ENCODE data around the gene TAT. TPM values are rescaled to one million over a fixed set of nuclear protein-coding genes. Genes with fewer than 3 reads are reported as not detected.
"Not testable (repeated sequence)": the region's sequence is repeated elsewhere in the genome, so short reads cannot be mapped to it uniquely, and the experiment has no call there.

Gene TAT
- polyA plus RNA-seq, 1 of the 3 experiments (the other 2 are of a cell fraction): not detected

DNA sequence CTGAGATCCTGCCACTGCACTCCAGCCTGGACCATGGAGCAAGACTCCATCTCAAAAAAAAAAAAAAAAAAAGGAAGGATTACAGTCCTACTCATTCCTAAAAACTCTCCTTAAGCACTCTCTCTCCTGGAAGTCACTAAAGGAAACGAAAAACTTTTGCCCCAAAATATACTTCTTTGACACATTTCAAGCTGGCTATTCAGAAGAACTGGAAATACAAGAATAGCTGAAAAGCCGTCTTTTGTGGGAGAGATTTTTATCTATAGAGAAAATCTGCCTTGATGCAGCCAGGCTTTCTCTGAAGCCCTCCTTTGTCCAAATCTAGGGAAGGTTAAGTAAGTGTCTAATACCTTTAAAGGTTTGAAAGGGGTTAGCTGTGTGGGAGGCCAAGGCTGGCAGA lies 32.2 kb upstream of the TAT start:
- Histone ChIP-seq H3K27ac (ENCODE audit: low read depth in 2 of 2, low read length in 1 of 2) (no peak overlapping the region), H3K9me3 (no peaks in the 10 kb centered on the region), H3K9ac (no peak overlapping the region), H2AFZ (ENCODE audit: low read depth) (no peak overlapping the region), H4K20me1 (ENCODE audit: insufficient read depth) (no peaks in the 10 kb centered on the region), H3K4me3 (ENCODE audit: low read depth in 2 of 2, low read length in 1 of 2) (no peak overlapping the region), H3K4me1 (ENCODE audit: control insufficient read depth in 1 of 2, insufficient read depth in 2 of 2, low read depth in 1 of 2, low read length in 1 of 2) (peaks cover 0 to 2% of the 10 kb centered on the region in 2 experiments; a peak in 2 of 4 replicates), H3F3A (replicated peaks; ENCODE audit: insufficient read depth) (peaks cover 12% of the 10 kb centered on the region), H3K36me3 (replicated peaks in 1 of 2; ENCODE audit: control insufficient read depth in 1 of 2, insufficient read depth in 2 of 2, low read length in 1 of 2) (no peaks in the 10 kb centered on the region), H3K4me2 (no peak overlapping the region), H3K79me2 (ENCODE audit: insufficient read depth) (no peaks in the 10 kb centered on the region), H3K9me2 (no peaks in the 10 kb centered on the region), H3K27me3 (ENCODE audit: insufficient read depth) (peaks cover 3% of the 10 kb centered on the region; the same call in 1 of the 2 replicates)
- WGBS (ENCODE audit: low lambda C conversion rate): 23% methylated on average over 2 of the region's 2 CpGs
- TF ChIP-seq NRF1 (IDR thresholded peaks at IDR 0.05; ENCODE audit: low read depth, low read length) (no peak), NFIC (IDR thresholded peaks at IDR 0.05; ENCODE audit: borderline replicate concordance) (no peak), JUND (IDR thresholded peaks at IDR 0.05) (no peak)
- CTCF ChIA-PET: interaction anchor here (0.9 to 3.6 kb wide), 5 partner anchors 11 to 196 kb away, joined by 3 to 48 read pairs (median 15); no protein-coding TSS in a partner anchor
- no peak for DNase-seq
- POLR2A ChIA-PET: no interaction called here

- Histone ChIP-seq H3K9me2 (no peaks in the 10 kb centered on the region), H2AFZ (ENCODE audit: low read depth) (no peak overlapping the region), H3K79me2 (ENCODE audit: insufficient read depth) (no peaks in the 10 kb centered on the region), H4K20me1 (ENCODE audit: insufficient read depth) (no peaks in the 10 kb centered on the region), H3K9me3 (no peaks in the 10 kb centered on the region), H3K4me3 (ENCODE audit: low read depth in 2 of 2, low read length in 1 of 2) (no peak overlapping the region), H3K4me2 (no peak overlapping the region), H3K36me3 (replicated peaks in 1 of 2; ENCODE audit: control insufficient read depth in 1 of 2, insufficient read depth in 2 of 2, low read length in 1 of 2) (no peaks in the 10 kb centered on the region), H3K27me3 (ENCODE audit: insufficient read depth) (peaks cover 3% of the 10 kb centered on the region; the same call in 1 of the 2 replicates), H3K4me1 (ENCODE audit: control insufficient read depth in 1 of 2, insufficient read depth in 2 of 2, low read depth in 1 of 2, low read length in 1 of 2) (no peaks in the 10 kb centered on the region), H3K27ac (ENCODE audit: low read depth in 2 of 2, low read length in 1 of 2) (no peak overlapping the region), H3K9ac (no peak overlapping the region), H3F3A (replicated peaks; ENCODE audit: insufficient read depth) (no peaks in the 10 kb centered on the region)
- DNase-seq: no peak
- CTCF ChIA-PET: interaction anchor here (0.9 kb wide), 1 partner anchor 25 kb away, joined by 3 read pairs; no protein-coding TSS in a partner anchor
- TF ChIP-seq, protein P1, sequence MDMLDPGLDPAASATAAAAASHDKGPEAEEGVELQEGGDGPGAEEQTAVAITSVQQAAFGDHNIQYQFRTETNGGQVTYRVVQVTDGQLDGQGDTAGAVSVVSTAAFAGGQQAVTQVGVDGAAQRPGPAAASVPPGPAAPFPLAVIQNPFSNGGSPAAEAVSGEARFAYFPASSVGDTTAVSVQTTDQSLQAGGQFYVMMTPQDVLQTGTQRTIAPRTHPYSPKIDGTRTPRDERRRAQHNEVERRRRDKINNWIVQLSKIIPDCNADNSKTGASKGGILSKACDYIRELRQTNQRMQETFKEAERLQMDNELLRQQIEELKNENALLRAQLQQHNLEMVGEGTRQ (IDR thresholded peaks at IDR 0.05; ENCODE audit: borderline replicate concordance, low read depth, low read length): no peak
- TF ChIP-seq ZBTB33 (IDR thresholded peaks at IDR 0.05; ENCODE audit: borderline replicate concordance, low read depth): no peak
- no peak for TF ChIP-seq MEF2A (IDR thresholded peaks at IDR 0.05; ENCODE audit: borderline replicate concordance, low read depth)
- no peak for TF ChIP-seq NFIC (IDR thresholded peaks at IDR 0.05; ENCODE audit: borderline replicate concordance)
- no peak for TF ChIP-seq MAX (IDR thresholded peaks at IDR 0.05; ENCODE audit: low read depth)
- no peak for TF ChIP-seq SMC3 (IDR thresholded peaks at IDR 0.05; ENCODE audit: low read depth, low read length)
- TF ChIP-seq, protein P2, sequence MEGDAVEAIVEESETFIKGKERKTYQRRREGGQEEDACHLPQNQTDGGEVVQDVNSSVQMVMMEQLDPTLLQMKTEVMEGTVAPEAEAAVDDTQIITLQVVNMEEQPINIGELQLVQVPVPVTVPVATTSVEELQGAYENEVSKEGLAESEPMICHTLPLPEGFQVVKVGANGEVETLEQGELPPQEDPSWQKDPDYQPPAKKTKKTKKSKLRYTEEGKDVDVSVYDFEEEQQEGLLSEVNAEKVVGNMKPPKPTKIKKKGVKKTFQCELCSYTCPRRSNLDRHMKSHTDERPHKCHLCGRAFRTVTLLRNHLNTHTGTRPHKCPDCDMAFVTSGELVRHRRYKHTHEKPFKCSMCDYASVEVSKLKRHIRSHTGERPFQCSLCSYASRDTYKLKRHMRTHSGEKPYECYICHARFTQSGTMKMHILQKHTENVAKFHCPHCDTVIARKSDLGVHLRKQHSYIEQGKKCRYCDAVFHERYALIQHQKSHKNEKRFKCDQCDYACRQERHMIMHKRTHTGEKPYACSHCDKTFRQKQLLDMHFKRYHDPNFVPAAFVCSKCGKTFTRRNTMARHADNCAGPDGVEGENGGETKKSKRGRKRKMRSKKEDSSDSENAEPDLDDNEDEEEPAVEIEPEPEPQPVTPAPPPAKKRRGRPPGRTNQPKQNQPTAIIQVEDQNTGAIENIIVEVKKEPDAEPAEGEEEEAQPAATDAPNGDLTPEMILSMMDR (IDR thresholded peaks at IDR 0.05): no peak
- no peak for TF ChIP-seq FOSL2 (IDR thresholded peaks at IDR 0.05; ENCODE audit: borderline replicate concordance, low read depth)
- no peak for TF ChIP-seq TCF12 (IDR thresholded peaks at IDR 0.05)
- no peak for TF ChIP-seq FOXJ3 (CRISPR knock-in tag; IDR thresholded peaks at IDR 0.05)
- TF ChIP-seq GABPA (IDR thresholded peaks at IDR 0.05; ENCODE audit: low read depth): no peak
- TF ChIP-seq RCOR1 (IDR thresholded peaks at IDR 0.05; ENCODE audit: low read length): no peak
- no peak for TF ChIP-seq ELF1 (IDR thresholded peaks at IDR 0.05)
- TF ChIP-seq RFX5 (IDR thresholded peaks at IDR 0.05; ENCODE audit: low read length): no peak
- TF ChIP-seq FOXM1 (IDR thresholded peaks at IDR 0.05; ENCODE audit: low read depth): no peak
- POLR2A ChIA-PET: no interaction called here
- 12% methylated on average over 7 of the region's 8 CpGs for WGBS (ENCODE audit: low lambda C conversion rate)
These were observed 23.9 kb upstream of the TAT start for GRCh38 chr16:71600822-71601221.

GRCh38 chr16:71598426-71598825 lies 21.5 kb upstream of the TAT start:
- H3K9ac ChIP-seq; H3K36me3 ChIP-seq (replicated peaks in 1 of 2; ENCODE audit: control insufficient read depth in 1 of 2, insufficient read depth in 2 of 2, low read length in 1 of 2); H4K20me1 ChIP-seq (ENCODE audit: insufficient read depth); H3K79me2 ChIP-seq (ENCODE audit: insufficient read depth); POLR2A ChIA-PET; H2AFZ ChIP-seq (ENCODE audit: low read depth); H3K4me1 ChIP-seq (ENCODE audit: control insufficient read depth in 1 of 2, insufficient read depth in 2 of 2, low read depth in 1 of 2, low read length in 1 of 2); H3F3A ChIP-seq (replicated peaks; ENCODE audit: insufficient read depth); H3K4me2 ChIP-seq; H3K27ac ChIP-seq (ENCODE audit: low read depth in 2 of 2, low read length in 1 of 2); DNase-seq; H3K9me2 ChIP-seq; H3K9me3 ChIP-seq; H3K27me3 ChIP-seq (ENCODE audit: insufficient read depth); H3K4me3 ChIP-seq (ENCODE audit: low read depth in 2 of 2, low read length in 1 of 2): not testable (repeated sequence)
- 18% methylated on average over 2 of the region's 2 CpGs for WGBS (ENCODE audit: low lambda C conversion rate)
- CTCF ChIA-PET: interaction anchor here (1.1 kb wide), 1 partner anchor 13 kb away, joined by 3 read pairs; no protein-coding TSS in a partner anchor
